Aorta (tissue), 5 donors: ENCODE data around the gene SCN1A. TPM values are rescaled to one million over a fixed set of nuclear protein-coding genes. Genes with fewer than 3 reads are reported as not detected.

Experiments used
- ATAC-seq: fragments of 200-7000 bp; cut with Tn5 transposase; one replicate; pipeline ENCODE4 v1.9.1; 2022; ENCODE audit warnings: moderate library complexity; ENCODE audit not compliant: low FRiP score
- DNase-seq, 2 donors: peaks; one replicate each; pipeline ENCODE4 v3.0.0-alpha.2; 2020
- H3K27ac ChIP-seq, 2 donors: one replicate each; pipeline ENCODE4 v1.5.1; 2013; ENCODE audit warnings: low read length in 2 of 2, mild to moderate bottlenecking in 2 of 2, moderate library complexity in 2 of 2, control low read depth in 1 of 2, inconsistent platforms in 1 of 2, low read depth in 1 of 2
- H3K27me3 ChIP-seq, 2 donors: one replicate each; pipeline ENCODE4 v1.6.1; 2013; ENCODE audit warnings: control low read depth in 1 of 2, low read length in 1 of 2, mild to moderate bottlenecking in 1 of 2, moderate library complexity in 1 of 2; ENCODE audit not compliant: insufficient read depth in 2 of 2, control insufficient read depth in 1 of 2
- H3K36me3 ChIP-seq, 2 donors: one replicate each; pipeline ENCODE4 v1.6.1; 2013; ENCODE audit warnings: control low read depth in 1 of 2, low read length in 1 of 2, mild to moderate bottlenecking in 1 of 2; ENCODE audit not compliant: insufficient read depth in 2 of 2, control insufficient read depth in 1 of 2
- H3K4me1 ChIP-seq, 2 donors: one replicate each; pipeline ENCODE4 v1.6.1; 2013; ENCODE audit warnings: low read length in 2 of 2, control low read depth in 1 of 2, mild to moderate bottlenecking in 1 of 2, moderate library complexity in 1 of 2; ENCODE audit not compliant: insufficient read depth in 2 of 2, control insufficient read depth in 1 of 2
- H3K4me3 ChIP-seq, 2 donors: one replicate each; pipeline ENCODE4 v1.5.1; 2013; ENCODE audit warnings: low read length in 2 of 2, control low read depth in 1 of 2, mild to moderate bottlenecking in 1 of 2
- H3K9me3 ChIP-seq: one replicate; pipeline ENCODE4 v1.6.1; 2013; ENCODE audit warnings: mild to moderate bottlenecking, low read length; ENCODE audit not compliant: control insufficient read depth
- WGBS, 2 donors: extraction: QIAGEN DNeasy Blood & Tissue Kit; methylation state at CpG; one replicate each; pipeline ENCODE4 v1.1.7; 2013; 5-methylcytosine and 5-hydroxymethylcytosine counted together
- intact Hi-C, 2 donors: fragments of 100-400 bp; cut with DNase I; formaldehyde crosslinking; loops; one replicate each; pipeline versions ENCODE4 v1.14.2 to v1.15.0; 2022
- polyA plus RNA-seq, 2 donors: library from polyadenylated mRNA; stranded (reverse); fragments of 200-250 nt; gene quantifications; one replicate each; pipeline ENCODE4 v1.2.3, GENCODE V29; 2013
- total RNA-seq, 2 donors: library from RNA; stranded (reverse); fragmentation: NEBNext Ultra II Directional; extraction: Animal tissue kit (Norgen Biotek cat#: 25700); gene quantifications; one replicate each; pipeline ENCODE4 v1.2.1, GENCODE V29; 2021
- donor health status: healthy with polysubstance abuse.
- donor health status: Bipolar disorder and iron deficiency.
- donor health status: DM: no; HTN: no; CAD: no.
- donor health status: DM: no; HTN: no; CAD: no.
- donor health status: DM: yes; HTN: yes; CAD: no.

Gene SCN1A
- total and polyA plus RNA-seq, 4 donors: not detected

DNA sequence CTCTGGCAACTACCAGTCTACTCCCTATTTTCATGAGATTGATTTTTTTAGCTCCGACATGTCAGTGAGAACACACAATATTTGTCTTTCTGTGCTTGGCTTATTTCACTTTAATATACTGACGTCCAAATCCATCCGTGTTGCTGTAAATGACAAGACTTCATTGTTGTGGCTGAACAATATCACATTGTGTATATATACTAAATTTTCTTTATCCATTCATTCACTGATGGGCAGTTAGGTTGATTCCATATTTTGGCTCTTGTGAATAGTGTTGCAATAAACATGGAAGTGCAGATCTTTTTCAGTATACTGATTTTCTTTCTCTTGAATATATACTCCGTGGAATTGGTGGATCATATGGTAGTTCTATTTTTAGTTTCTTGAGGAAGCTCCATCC lies 168.4 kb downstream of the SCN1A start:
- intact Hi-C loops: no loop called here
- ATAC-seq (no peak), DNase-seq (no peak)
- Histone ChIP-seq H3K27me3 (no peaks in the 10 kb centered on the region), H3K4me1 (no peaks in the 10 kb centered on the region), H3K36me3 (no peaks in the 10 kb centered on the region), H3K4me3 (no peak overlapping the region), H3K9me3 (no peaks in the 10 kb centered on the region), H3K27ac (no peak overlapping the region)
- WGBS, 2 donors: 63 to 66% methylated on average over 4 of the region's 4 CpGs

DNA sequence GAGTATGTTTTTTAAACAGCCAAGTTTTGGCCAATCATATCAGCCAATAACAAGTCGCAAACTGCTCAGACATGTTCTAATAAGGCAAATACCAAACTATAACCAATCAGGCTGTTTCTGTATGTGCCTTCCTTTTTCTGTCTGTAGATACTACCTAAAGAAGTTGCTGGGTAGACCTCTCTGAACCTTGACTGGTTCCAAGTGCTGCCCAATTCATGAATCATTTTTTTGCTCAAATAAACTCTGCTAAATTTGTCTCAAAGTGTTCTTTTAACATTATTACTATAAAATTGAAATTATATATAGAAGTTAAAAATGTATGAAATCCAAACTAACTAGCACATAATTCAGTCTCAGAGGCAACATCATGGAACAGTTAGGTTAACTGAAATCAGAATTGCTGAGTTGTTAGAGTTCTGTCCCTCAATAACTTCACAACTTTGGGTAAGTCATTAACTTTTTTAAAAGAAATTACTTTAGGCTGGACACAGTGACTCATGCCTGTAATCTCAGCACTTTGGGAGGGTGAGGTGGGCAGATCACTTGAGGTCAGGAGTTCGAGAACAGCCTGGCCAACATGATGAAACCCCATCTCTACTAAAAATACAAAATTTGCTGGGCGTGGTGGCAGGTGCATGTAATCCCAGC lies 169.4 kb downstream of the SCN1A start:
- Histone ChIP-seq H3K4me1 (no peaks in the 10 kb centered on the region), H3K27ac (no peak overlapping the region), H3K4me3 (no peak overlapping the region), H3K9me3 (no peaks in the 10 kb centered on the region), H3K36me3 (no peaks in the 10 kb centered on the region), H3K27me3 (no peaks in the 10 kb centered on the region)
- intact Hi-C loops: no loop called here
- ATAC-seq (no peak), DNase-seq (no peak)
- 93 to 95% methylated on average over 3 of the region's 3 CpGs for WGBS, 2 donors

DNA sequence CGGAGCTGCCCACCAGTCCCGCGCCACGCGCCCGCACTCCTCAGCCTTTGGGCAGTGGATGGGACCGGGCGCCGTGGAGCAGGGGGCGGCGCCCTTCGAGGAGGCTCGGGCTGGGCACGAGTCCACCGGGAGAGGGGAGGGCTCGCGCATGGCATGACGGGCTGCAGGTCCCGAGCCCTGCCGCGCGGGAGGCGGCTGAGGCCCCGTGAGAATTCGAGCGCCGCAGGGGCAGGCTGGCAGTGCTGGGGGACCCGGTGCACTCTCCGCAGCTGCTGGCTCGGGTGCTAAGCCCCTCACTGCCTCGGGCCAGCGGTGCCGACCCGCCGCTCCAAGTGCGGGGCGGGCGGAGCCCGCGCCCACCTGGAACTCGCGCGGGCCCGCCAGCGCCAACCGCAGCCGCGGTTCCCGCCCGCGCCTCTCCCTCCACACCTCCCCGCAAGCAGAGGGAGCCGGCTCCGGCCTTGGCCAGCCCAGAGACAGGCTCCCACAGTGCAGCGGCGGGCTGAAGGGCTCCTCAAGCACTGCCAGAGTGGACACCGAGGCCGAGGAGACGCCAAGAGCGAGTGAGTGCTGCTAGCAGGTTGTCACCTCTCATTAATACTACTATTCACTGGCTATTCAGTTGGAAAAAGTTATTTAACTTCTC lies 170.7 kb downstream of the SCN1A start:
- Histone ChIP-seq H3K36me3 (no peaks in the 10 kb centered on the region), H3K4me3 (no peak overlapping the region), H3K27me3 (no peaks in the 10 kb centered on the region), H3K9me3 (no peaks in the 10 kb centered on the region), H3K4me1 (no peaks in the 10 kb centered on the region), H3K27ac (no peak overlapping the region)
- peak in 1 of 2 donors; percentile 31 for DNase-seq
- ATAC-seq: no peak
- 82 to 84% methylated on average over 55 to 60 of the region's 60 CpGs for WGBS, 2 donors
- intact Hi-C loops: no loop called here

DNA sequence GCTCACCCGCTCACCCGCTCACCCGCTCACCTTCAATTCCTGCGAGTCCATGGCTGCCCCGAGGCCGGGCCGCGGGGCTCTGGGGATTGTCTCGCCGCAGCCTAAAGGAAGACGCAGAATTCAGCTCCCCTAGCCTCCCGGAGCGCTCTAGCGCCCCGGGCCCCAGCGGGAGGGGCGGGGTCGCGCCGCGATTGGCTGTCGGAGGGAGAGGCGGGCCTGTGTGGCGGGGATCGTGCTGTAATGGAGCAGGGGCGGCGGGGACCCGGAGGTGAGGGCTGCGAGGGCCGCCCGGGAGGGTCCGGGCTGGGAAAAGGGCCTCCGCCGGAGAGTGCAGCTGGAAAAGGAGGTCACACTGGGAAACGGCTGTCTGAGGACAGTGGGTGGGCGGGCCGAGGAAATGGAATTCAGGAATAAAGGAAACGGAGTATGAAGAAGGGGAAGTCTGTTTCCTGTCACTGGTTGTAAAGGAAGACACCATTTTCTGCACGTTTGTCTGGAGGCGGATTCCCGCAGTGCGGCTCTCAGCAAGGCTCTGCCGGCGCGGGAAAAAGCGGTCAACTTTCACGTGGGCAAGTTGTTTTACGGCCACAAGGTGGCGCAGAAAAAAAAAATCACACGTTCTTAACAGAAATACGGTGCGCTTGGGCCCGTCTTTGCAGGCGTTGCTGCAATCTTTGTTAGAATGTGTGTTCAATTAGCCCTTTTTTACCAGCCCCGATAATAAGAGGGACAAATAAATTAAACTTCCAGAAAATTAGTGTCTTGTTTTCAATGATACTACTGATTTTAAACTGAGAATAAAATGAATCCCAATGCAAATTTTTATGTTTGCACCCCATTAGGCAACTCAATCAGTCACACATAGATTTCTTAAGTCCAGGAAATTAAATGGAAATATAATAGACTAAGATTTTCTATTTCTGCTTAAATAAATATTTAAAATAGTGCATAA lies 173.9 kb downstream of the SCN1A start, which contains the start of gene TTC21B:
TTC21B (minus strand) TSS at position 122 of the 952 bp plus-strand sequence; CDS start at position 51, 71 bp downstream.
- Histone ChIP-seq H3K36me3 (no peaks in the 10 kb centered on the region), H3K27me3 (no peaks in the 10 kb centered on the region), H3K9me3 (no peaks in the 10 kb centered on the region), H3K27ac (peak within 1 kb of the TSS in 1 of 2 donors; percentile 69), H3K4me3 (peak within 1 kb of the TSS; percentile 82 to 91), H3K4me1 (peaks cover 2 to 6% of the 10 kb centered on the region in 2 donors)
- 0 to 1% methylated on average over 52 to 55 of the region's 55 CpGs for WGBS, 2 donors
- DNase-seq (peak; percentile 97 to 99), ATAC-seq (peak; percentile 100)
- intact Hi-C loops: loop anchor here (2.0 to 5.0 kb wide), 2 partner anchors 173 kb away; partner anchors contain the start of gene SCN1A (in 1 of the 2)

DNA sequence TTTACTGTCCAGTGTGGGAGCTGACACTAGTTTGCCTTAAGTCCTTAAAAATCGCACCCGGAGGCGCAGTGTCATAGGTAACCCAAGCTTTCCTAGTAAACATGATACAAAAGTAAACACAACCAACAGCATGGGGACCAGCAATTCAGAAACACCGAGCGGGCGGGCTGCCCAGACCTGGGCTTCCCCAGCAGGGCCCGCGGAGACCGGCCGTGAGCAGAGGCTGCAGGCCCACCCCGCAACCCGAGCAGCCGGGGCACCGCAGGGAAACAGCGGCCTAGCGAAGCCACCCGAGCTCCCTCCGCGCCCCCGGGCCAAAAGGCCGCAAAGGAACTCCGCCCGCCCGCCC lies 174.5 kb downstream of the SCN1A start:
- DNase-seq: no peak

DNA sequence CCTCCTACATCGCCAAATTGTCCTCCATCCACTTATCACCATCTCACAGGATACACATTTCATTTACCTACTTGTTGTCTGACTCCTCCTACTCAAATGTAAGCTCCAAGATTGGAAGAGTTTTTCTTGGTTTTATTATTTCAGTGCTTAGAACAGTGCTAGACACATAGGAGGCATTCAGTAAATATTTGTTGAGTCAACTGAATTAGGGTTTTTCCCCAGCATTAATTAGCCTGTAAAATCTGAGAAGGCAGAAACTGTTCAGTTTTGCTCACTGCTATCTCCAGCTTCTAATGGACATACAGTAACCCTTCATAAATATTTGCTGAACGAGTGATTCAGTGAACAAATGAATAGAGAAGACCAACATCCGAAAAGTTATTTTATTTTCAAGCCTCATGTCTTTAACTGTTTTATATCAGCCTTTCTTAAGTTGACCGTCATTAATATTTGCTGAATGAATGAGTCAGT lies 175.0 kb downstream of the SCN1A start:
- no peaks in the 10 kb centered on the region for H3K9me3 ChIP-seq
- ATAC-seq (no peak), DNase-seq (no peak)
- H3K4me1 ChIP-seq: peaks cover 2 to 6% of the 10 kb centered on the region in 2 donors
- no peaks in the 10 kb centered on the region for H3K27me3 ChIP-seq
- peak overlapping the region; percentile 78 to 91 for H3K4me3 ChIP-seq
- no peaks in the 10 kb centered on the region for H3K36me3 ChIP-seq
- H3K27ac ChIP-seq: no peak overlapping the region
- intact Hi-C loops: loop anchor here in 1 of 2 donors (5.0 kb wide), 1 partner anchor 175 kb away; the partner anchor contains the start of gene SCN1A
- WGBS, 2 donors: 19 to 22% methylated on average over 4 of the region's 4 CpGs

More for the DNA sequence above, 174.5 kb downstream of the SCN1A start:
- H3K36me3 ChIP-seq: no peaks in the 10 kb centered on the region
- H3K4me1 ChIP-seq: peaks cover 2 to 6% of the 10 kb centered on the region in 2 donors
- peak overlapping the region; percentile 78 to 91 for H3K4me3 ChIP-seq
- ATAC-seq: peak; percentile 85
- H3K27ac ChIP-seq: peak overlapping the region in 1 of 2 donors; percentile 69
- no peaks in the 10 kb centered on the region for H3K9me3 ChIP-seq
- no peaks in the 10 kb centered on the region for H3K27me3 ChIP-seq
- WGBS, 2 donors: 0% methylated on average over 20 to 24 of the region's 24 CpGs
- intact Hi-C loops: loop anchor here in 1 of 2 donors (5.0 kb wide), 1 partner anchor 174 kb away; the partner anchor contains the start of gene SCN1A

DNA sequence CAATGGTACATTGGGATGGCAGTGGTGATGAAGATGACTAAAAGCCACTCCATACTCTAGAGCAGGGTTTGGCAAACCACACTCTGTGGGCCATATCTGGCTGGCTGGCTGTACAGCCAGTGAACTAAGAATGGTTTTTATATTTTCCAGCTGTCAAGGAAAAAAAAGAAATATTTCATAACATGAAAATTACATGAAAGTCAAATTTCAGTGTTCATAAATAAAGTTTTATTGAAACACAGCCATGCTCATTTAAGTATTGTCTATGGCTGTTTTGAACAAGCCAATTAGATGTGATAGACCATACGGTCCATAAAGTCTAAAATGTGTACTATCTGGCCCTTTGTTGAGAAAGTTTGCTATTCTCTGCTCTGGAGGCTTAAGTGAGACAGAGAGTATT lies 175.7 kb downstream of the SCN1A start:
- Histone ChIP-seq H3K27me3 (no peaks in the 10 kb centered on the region), H3K27ac (no peak overlapping the region), H3K9me3 (no peaks in the 10 kb centered on the region), H3K36me3 (peaks cover 0 to 2% of the 10 kb centered on the region in 2 donors), H3K4me3 (peak overlapping the region in 1 of 2 donors; percentile 91), H3K4me1 (peaks cover 2 to 6% of the 10 kb centered on the region in 2 donors)
- ATAC-seq (no peak), DNase-seq (no peak)
- 0% methylated on average over 1 of the region's 1 CpG for WGBS, 2 donors
- intact Hi-C loops: loop anchor here in 1 of 2 donors (5.0 kb wide), 1 partner anchor 175 kb away; the partner anchor contains the start of gene SCN1A

DNA sequence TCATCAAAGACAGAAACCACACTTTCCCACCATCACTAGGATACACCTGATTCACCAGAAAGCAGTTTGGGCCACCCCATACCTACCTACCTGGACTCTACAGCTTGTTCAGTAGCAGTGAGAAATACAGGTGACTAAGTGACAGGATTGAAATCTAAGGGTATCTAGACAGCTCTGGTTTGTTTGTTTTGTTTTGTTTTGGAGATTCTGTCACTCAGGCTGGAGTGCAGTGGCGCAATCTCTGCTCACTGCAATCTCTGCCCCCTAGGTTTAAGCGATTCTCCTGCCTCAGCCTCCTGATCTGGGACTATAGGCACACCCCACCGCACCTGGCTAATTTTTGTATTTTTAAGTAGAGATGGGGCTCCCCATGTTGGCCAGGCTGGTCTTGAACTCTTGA lies 177.4 kb downstream of the SCN1A start:
- H3K9me3 ChIP-seq: no peaks in the 10 kb centered on the region
- WGBS, 2 donors: 96 to 100% methylated on average over 3 of the region's 3 CpGs
- no peaks in the 10 kb centered on the region for H3K27me3 ChIP-seq
- H3K4me3 ChIP-seq: no peak overlapping the region
- intact Hi-C loops: loop anchor here in 1 of 2 donors (5.0 kb wide), 1 partner anchor 177 kb away; the partner anchor contains the start of gene SCN1A
- peaks cover 0 to 2% of the 10 kb centered on the region in 2 donors for H3K36me3 ChIP-seq
- ATAC-seq (no peak), DNase-seq (no peak)
- no peak overlapping the region for H3K27ac ChIP-seq
- H3K4me1 ChIP-seq: peaks cover 2 to 6% of the 10 kb centered on the region in 2 donors
